Endothelial cell of hepatic sinusoid (primary cell): ENCODE data around the gene P2RY14.

Source experiments
- in situ Hi-C: cut with HindIII; loops from 2 replicates; pipeline ENCODE4 v1.10.0; 2017; ENCODE audit warnings: low sequenced_read_pairs

Gene P2RY14

GRCh38 chr3:151278230-151278629 is at the start of gene P2RY14:
Gene P2RY14 (minus strand): TSS chr3:151278542. CDS start chr3:151214316, 64,226 bp downstream.
- in situ Hi-C loops: loop anchor here (5.0 kb wide), 1 partner anchor 46 kb away; no protein-coding TSS in a partner anchor

GRCh38 chr3:151327571-151328198 is 49.3 kb upstream of the P2RY14 start:
- in situ Hi-C loops: loop anchor here (5.0 kb wide), 1 partner anchor 90 kb away; no protein-coding TSS in a partner anchor

- in situ Hi-C loops: no loop called here
Measured at GRCh38 chr3:151322511-151322910, 44.2 kb upstream of the P2RY14 start.

GRCh38 chr3:151321526-151321925 is 43.2 kb upstream of the P2RY14 start:
- in situ Hi-C loops: no loop called here

DNA sequence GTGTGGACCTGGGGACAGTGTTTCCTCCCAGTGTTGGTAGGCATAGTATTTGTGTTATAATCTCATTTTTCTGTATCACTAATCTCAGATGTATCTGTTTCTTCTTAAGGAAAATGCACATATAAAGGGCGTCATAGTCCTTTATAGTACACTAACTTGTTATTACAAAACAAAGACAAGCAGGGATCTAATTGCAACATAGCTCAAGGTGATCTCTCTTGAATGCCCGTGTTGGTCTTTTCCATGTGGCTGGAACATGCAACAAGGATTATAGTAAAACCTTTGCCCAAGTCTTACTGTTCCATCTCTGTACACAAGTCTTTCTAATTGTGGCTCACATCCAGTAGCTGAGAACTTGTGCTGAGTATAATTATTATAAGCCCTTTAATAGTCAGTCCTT is 41.8 kb upstream of the P2RY14 start:
- in situ Hi-C loops: no loop called here

DNA sequence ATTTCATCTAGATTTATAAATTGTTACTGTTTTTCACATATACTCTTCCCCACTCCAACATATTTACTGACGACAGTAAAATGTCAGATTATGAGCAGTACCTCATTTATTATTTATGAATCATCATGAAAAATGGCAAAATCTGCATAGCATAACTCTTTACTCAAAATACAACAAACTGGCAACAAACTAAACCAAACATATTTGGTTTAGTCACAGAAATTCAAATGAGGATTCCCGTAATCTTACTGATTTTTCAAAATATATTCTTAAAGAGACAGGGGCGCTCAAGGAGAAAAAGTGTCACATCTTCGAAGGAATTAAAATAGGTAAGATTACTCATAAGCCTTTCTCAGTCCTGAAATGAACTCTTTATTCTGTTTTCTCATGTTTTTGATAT is 41.3 kb upstream of the P2RY14 start:
- in situ Hi-C loops: no loop called here

- in situ Hi-C loops: no loop called here
Measured at GRCh38 chr3:151318991-151319390, 40.6 kb upstream of the P2RY14 start.

- in situ Hi-C loops: no loop called here
Measured at GRCh38 chr3:151318313-151318712, 40.0 kb upstream of the P2RY14 start.

- in situ Hi-C loops: no loop called here
Measured at GRCh38 chr3:151316267-151316991, 38.1 kb upstream of the P2RY14 start, which contains the start of gene GPR87. Gene GPR87 (minus strand): TSS chr3:151316820. CDS start chr3:151300100, 16,720 bp downstream.

- in situ Hi-C loops: no loop called here
Measured at GRCh38 chr3:151315846-151316245, 37.5 kb upstream of the P2RY14 start.

- in situ Hi-C loops: no loop called here
Measured at GRCh38 chr3:151315136-151315535, 36.8 kb upstream of the P2RY14 start.

DNA sequence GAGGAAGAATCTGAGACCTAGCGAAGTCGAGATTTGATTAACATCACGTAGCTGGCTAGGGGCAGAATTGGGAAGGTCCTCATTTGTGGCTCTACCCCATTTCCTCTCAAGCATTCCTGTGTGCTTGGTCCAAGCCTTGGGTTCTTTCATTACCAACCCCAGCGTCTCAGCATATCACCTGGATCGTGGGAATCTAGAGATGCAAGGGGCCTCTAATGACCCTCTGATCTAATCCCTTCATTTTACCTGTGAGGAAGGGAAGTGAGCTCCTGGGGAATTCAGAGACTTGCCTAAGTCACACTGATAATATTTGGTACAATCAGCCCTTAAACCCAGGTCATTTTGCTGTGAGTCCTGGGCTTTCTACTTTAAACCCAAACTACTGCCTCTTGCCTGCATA is 36.3 kb upstream of the P2RY14 start:
- in situ Hi-C loops: no loop called here

GRCh38 chr3:151314137-151314536 is 35.8 kb upstream of the P2RY14 start:
- in situ Hi-C loops: no loop called here

DNA sequence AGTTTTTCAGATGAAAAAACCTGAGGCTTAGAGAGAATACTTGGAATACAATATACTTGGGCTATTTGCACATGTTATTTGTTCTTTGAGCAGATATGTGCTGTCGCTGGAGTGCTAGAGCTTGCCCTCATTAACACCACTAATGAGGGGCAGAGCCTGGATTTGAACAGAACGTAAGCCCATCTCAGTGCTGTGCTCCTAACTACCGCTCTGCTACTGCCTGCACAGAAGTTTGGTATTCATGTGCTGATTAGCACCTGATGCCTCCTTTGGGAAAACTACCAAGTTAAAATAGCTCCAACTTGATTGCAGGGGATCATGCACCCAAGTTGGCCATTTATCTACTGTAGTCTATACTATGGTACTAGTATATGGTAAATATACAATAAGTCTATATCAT is 34.6 kb upstream of the P2RY14 start:
- in situ Hi-C loops: no loop called here

DNA sequence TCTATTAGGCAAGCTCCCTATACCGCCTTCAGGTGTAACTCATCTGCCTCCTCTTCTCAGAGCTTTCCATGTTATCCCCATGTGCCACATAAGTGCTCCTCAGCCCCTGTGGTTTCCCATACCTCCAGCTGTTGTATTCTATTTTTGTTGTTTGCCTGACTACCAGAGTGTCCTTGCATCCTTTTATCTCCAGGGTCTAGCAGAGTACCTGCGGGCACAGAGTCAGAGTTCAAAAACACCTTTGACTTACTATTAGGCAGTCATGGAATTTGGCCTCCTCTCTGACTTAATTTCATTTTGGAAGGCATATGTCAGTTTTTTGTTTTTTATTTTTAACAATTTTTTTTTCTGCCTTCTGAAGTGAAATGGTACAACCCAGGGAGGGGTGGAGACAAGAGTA is 31.2 kb upstream of the P2RY14 start:
- in situ Hi-C loops: no loop called here

- in situ Hi-C loops: no loop called here
Measured at GRCh38 chr3:151307583-151308488, 29.5 kb upstream of the P2RY14 start.

GRCh38 chr3:151307131-151307530 is 28.8 kb upstream of the P2RY14 start:
- in situ Hi-C loops: no loop called here

GRCh38 chr3:151306168-151306810 is 27.9 kb upstream of the P2RY14 start:
- in situ Hi-C loops: no loop called here

DNA sequence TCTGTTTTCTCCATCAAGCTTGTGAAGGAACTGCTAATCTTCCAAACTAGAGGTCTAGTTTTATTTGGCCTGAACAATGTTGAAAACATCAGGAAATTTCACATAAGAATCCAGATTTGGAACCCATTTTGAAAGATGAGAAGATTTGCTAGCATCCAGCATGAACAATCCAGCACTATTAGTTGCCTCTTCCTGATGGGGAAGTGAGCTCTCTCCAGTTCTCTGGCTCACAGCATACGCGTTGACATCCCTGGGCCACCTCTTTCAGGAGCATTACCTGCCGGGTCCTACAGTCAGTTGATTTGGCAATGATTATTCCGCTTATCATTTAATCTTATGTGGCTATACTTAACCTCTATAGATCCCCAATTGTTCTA is 27.4 kb upstream of the P2RY14 start:
- in situ Hi-C loops: no loop called here

GRCh38 chr3:151305060-151305774 is 26.9 kb upstream of the P2RY14 start:
- in situ Hi-C loops: no loop called here
